Esophagus squamous epithelium (tissue), 4 donors: Measurements from ENCODE around the gene ITGB4.

Source experiments
- CTCF ChIP-seq, 6 experiments: fragments of 450-650 bp in 4 of 6; fragments of 200-600 bp in 2 of 6; sonication (generic) in 2 of 6; IDR thresholded peaks; one replicate each; pipeline ENCODE4 v1.5.1; 2016 to 2019; ENCODE audit warnings: antibody characterized with exemption in 6 of 6, mild to moderate bottlenecking in 4 of 6, moderate library complexity in 4 of 6
- POLR2A ChIP-seq, 4 donors: fragments of 450-650 bp; IDR thresholded peaks; one replicate each; pipeline ENCODE4 v1.6.1; 2017; ENCODE audit warnings: antibody characterized with exemption in 4 of 4, mild to moderate bottlenecking in 4 of 4, moderate library complexity in 3 of 4

- TF ChIP-seq CTCF (IDR thresholded peaks at IDR 0.05) (no peak), POLR2A (IDR thresholded peaks at IDR 0.05) (no peak)
Measured at GRCh38 chr17:75774991-75775668, 53.9 kb downstream of the ITGB4 start.
